ENCODE measurements around the gene APLF. TPM values are rescaled to one million over a fixed set of nuclear protein-coding genes. Genes with fewer than 3 reads are reported as not detected.

Gene APLF
- total and polyA plus RNA-seq, 7 donors = 0.52 to 4.3 (median 2.8) TPM

DNA sequence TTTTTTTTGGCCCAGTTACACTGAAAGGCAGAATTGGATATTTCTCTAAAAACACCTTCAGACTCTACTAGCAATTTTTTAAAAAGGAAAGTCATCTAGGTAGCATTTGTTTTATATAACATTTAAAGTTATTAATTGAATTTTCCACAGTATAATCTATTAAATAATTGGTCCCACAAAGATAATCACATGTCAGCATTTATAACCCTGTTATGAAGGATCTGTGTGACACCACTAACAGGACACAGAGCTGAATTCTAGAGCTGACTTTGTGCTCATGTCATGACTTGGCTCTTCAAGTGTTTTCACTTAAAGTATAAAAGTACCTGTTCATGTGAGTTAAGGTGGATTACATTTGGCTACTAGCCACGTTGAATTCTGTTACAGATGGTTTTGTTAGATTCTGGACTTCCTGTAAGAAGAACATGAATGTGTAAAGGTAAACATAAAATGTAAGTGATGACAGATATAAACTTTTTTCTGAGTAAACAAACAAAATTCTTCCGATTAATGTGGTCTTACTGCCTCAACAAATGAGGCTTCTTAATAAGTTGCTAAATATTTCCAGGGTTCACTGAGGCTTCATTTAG, 106.9 kb downstream of the APLF start:
- TF ChIP-seq, protein P1, sequence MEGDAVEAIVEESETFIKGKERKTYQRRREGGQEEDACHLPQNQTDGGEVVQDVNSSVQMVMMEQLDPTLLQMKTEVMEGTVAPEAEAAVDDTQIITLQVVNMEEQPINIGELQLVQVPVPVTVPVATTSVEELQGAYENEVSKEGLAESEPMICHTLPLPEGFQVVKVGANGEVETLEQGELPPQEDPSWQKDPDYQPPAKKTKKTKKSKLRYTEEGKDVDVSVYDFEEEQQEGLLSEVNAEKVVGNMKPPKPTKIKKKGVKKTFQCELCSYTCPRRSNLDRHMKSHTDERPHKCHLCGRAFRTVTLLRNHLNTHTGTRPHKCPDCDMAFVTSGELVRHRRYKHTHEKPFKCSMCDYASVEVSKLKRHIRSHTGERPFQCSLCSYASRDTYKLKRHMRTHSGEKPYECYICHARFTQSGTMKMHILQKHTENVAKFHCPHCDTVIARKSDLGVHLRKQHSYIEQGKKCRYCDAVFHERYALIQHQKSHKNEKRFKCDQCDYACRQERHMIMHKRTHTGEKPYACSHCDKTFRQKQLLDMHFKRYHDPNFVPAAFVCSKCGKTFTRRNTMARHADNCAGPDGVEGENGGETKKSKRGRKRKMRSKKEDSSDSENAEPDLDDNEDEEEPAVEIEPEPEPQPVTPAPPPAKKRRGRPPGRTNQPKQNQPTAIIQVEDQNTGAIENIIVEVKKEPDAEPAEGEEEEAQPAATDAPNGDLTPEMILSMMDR (IDR thresholded peaks at IDR 0.05) = no peak
- no peaks in the 10 kb centered on the region for H3K27me3 ChIP-seq (ENCODE audit: insufficient read depth in 3 of 3, low read length in 2 of 3)
- intact Hi-C loops (cut with DNase I) = no loop called here
- no peak overlapping the region for H3K4me3 ChIP-seq
- WGBS, 3 donors = 62 to 70% (median 64%) methylated on average over 2 of the region's 2 CpGs
- H3K9me3 ChIP-seq = no peaks in the 10 kb centered on the region
- ATAC-seq (no peak), DNase-seq (no peak)
- no peaks in the 10 kb centered on the region for H3K4me1 ChIP-seq
- peaks cover 0 to 8% of the 10 kb centered on the region in 2 donors for H3K36me3 ChIP-seq (ENCODE audit: insufficient read depth in 1 of 2, low read depth in 1 of 2)
- H3K27ac ChIP-seq = no peak overlapping the region

DNA sequence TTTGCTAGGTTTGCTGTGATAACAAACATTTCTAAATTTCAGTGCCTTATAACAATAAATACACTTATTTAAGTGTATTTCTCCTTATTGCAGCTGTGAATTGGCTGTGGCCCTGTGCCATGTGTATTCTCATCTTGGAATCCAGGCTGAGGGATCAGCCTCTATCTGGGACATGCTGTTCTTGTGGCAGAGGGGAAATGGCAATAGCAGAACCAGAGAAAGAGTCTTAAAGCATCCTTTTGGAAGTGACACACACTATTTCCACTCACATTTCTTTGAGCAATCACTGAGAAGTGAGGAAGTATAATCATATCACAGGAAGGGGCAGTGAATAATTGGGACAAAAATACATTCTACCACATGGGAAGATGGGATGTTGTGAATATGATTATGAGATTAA, 109.8 kb downstream of the APLF start:
- DNase-seq (no peak), ATAC-seq (no peak)
- intact Hi-C loops (cut with DNase I) = no loop called here
- no peaks in the 10 kb centered on the region for H3K27me3 ChIP-seq (ENCODE audit: insufficient read depth in 3 of 3, low read length in 2 of 3)
- H3K9me3 ChIP-seq = no peaks in the 10 kb centered on the region
- H3K27ac ChIP-seq = no peak overlapping the region
- no peaks in the 10 kb centered on the region for H3K4me1 ChIP-seq
- H3K36me3 ChIP-seq (ENCODE audit: insufficient read depth in 1 of 2, low read depth in 1 of 2) = peaks cover 0 to 14% of the 10 kb centered on the region in 2 donors
- no peak overlapping the region for H3K4me3 ChIP-seq
- TF ChIP-seq, protein P1 (IDR thresholded peaks at IDR 0.05) = no peak

DNA sequence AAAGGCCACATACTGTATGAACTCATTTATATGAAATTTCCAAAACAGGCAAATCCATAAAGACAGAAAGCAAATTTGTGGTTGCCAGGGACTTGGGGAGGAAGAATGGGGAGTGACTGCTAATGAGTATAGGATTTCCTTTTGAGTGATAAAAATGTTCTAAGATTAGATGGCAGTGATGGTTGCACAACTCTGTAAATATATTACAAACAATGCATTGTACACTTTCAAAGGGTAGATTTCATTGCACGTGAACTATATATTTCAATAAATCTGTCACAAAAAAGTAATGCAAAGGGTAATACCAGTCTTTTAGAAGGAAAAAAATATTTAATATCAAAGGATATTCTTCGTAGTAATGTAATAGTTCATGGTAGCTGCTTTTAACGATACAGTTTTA, 112.3 kb downstream of the APLF start:
- ATAC-seq (no peak), DNase-seq (no peak)
- no peak overlapping the region for H3K27ac ChIP-seq
- peaks cover 0 to 14% of the 10 kb centered on the region in 2 donors for H3K36me3 ChIP-seq (ENCODE audit: insufficient read depth in 1 of 2, low read depth in 1 of 2)
- H3K27me3 ChIP-seq (ENCODE audit: insufficient read depth in 3 of 3, low read length in 2 of 3) = no peaks in the 10 kb centered on the region
- intact Hi-C loops (cut with DNase I) = no loop called here
- H3K4me3 ChIP-seq = no peak overlapping the region
- TF ChIP-seq, protein P1 (IDR thresholded peaks at IDR 0.05) = no peak
- no peaks in the 10 kb centered on the region for H3K4me1 ChIP-seq
- WGBS, 3 donors = 82 to 88% (median 86%) methylated on average over 3 of the region's 3 CpGs
- no peaks in the 10 kb centered on the region for H3K9me3 ChIP-seq

DNA sequence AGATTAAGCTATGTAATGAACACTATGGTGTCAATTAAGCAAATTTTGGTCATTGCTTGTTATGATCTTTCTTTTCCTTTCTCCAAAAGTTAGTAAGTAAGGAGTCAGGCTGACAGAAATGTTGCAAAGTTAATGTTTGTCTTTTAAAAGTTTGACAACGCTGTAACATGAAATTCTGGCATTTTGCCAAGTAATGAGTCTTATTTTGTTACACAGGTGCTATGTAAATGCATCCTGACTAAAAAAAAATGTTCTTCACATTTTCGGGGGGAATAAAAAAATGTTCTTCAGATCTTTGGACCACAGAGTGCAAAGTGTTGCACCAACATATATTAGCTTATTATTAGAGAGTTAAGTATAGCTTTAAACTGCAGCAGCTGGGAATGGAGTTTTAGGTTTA, 121.2 kb downstream of the APLF start:
- no peaks in the 10 kb centered on the region for H3K27me3 ChIP-seq (ENCODE audit: insufficient read depth in 3 of 3, low read length in 2 of 3)
- no peak for ATAC-seq
- H3K9me3 ChIP-seq = no peaks in the 10 kb centered on the region
- 54 to 64% (median 60%) methylated on average over 2 of the region's 2 CpGs for WGBS, 3 donors
- intact Hi-C loops (cut with DNase I) = no loop called here
- H3K4me1 ChIP-seq = no peaks in the 10 kb centered on the region
- no peak overlapping the region for H3K4me3 ChIP-seq
- no peak overlapping the region for H3K27ac ChIP-seq
- DNase-seq = no peak
- no peaks in the 10 kb centered on the region for H3K36me3 ChIP-seq (ENCODE audit: insufficient read depth in 1 of 2, low read depth in 1 of 2)
- TF ChIP-seq, protein P1 (IDR thresholded peaks at IDR 0.05) = no peak

DNA sequence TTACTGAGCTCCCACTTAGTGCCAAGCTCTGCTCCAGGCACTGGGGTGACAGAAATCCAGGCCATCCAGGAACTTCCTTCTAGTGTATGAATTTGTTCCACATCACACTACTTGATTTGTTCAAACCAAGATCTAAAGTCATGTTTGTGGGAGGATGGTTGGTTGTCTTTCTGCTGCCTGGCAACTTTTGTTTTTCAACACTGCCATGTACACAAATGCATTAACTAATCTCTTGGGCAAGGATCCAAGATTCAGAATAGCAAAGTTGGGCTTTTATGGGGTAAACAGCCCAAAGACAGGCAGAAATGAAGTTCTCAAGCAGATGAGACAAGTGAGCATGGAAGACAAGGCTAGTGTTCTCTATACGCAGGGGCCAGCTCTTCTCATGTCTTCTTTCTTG, 122.6 kb downstream of the APLF start:
- TF ChIP-seq, protein P1 (IDR thresholded peaks at IDR 0.05) = no peak
- Histone ChIP-seq H3K27me3 (ENCODE audit: insufficient read depth in 3 of 3, low read length in 2 of 3) (no peaks in the 10 kb centered on the region), H3K4me1 (no peaks in the 10 kb centered on the region), H3K27ac (no peak overlapping the region), H3K36me3 (ENCODE audit: insufficient read depth in 1 of 2, low read depth in 1 of 2) (no peaks in the 10 kb centered on the region), H3K9me3 (no peaks in the 10 kb centered on the region), H3K4me3 (no peak overlapping the region)
- DNase-seq = no peak
- ATAC-seq = no peak
- intact Hi-C loops (cut with DNase I) = loop anchor here in 1 of 2 donors (10.0 kb wide), 1 partner anchor 95 kb away; no protein-coding TSS in a partner anchor
- 71 to 77% (median 75%) methylated on average over 1 of the region's 1 CpG for WGBS, 3 donors

Data from psoas muscle (tissue), 8 donors.